NCI-H2196 treated with DMSO at 0.1 percent for 48 hours (cell line): Measurements from ENCODE around the gene PARP14.
"Not testable (repeated sequence)": the region's sequence is repeated elsewhere in the genome, so short reads cannot be mapped to it uniquely, and the experiment has no call there.

Experiments
- DNase-seq: peaks from one replicate; lab custom pipeline; 2025; ENCODE audit not compliant: unreplicated experiment; lab: John Stamatoyannopoulos, UW

The PARP14 gene

DNA sequence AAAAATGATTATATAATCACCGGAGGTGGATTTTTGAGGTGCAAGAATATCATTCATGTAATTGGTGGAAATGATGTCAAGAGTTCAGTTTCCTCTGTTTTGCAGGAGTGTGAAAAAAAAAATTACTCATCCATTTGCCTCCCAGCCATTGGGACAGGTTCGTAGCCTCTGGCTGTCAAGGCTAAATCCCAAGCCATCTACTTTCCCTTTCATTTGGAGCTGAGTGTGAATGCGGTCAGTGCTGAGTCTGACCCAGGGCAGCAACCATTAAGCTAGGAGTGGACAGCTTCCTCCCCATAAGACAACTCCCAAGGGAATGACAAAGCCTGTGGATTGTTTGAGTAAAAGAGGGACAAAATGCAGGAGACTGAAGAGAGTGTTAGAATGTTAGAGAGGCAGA is 33.6 kb downstream of the PARP14 start:
- no peak for DNase-seq

DNA sequence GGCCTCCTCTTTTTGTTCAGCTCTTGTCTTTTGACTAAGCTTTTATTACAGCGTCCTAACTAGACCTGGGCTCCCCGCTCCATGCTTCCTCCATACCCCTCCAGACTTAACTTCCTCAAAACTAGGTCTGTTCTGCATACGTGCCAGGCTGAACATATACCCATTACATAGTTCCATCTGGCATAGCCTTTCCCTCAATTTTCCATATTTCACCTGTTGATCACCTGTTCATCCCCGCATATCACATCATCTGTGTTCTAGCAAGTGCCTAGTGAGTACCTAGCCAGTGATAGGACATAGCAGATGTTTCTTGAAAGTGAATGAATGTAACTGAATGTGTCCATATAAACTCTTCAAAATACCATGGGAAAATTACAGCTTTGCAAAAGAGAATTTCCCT is 36.0 kb downstream of the PARP14 start:
- no peak for DNase-seq

DNA sequence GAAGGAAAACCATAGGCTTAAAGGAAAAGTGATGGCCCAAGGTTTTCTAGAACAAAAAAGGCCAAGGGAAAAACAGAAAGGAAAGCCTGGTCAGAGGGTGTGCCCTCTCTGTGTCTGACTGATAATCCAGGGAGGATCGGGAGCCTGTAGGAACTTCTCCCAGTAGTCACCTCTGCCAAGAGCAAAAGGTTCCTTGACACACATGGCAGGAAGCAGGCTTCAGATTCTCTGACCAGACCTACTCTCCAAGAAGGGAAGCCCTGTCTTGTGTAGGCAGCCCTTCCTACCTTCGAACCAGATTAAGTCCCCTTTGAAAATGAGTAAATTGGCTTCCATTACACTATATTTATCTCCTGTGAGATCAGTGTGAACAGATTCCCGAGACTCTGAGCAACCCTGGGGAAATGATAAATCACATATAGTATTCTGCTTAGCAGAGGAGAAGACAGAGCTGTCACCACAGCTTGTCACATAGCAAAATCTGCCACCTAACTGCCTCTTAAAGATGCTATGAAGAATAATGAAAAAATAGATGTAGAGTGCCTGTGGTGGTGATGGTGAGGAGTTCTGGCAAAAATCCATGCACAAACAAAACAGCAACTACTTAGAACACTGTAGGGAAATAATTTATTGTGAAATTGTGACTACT is 38.8 kb downstream of the PARP14 start:
- no peak for DNase-seq

DNA sequence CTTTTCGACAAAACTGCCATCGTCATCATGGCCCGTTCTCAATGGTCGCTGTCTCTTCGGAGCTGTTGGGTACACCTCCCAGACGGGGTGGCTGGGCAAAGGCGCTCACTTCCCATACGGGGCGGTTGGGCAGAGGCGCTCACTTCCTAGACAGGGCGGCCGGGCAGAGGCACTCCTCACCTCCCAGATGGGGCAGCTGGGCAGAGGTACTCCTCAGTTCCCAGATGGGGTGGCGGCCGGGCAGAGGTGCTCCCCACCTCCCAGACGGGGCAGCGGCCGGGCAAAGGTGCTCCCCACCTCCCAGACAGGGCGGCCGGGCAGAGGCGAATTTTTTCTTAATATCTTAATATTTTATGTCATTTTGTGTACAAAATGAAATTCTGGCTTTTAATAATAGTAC is 44.5 kb downstream of the PARP14 start:
- DNase-seq = no peak

DNA sequence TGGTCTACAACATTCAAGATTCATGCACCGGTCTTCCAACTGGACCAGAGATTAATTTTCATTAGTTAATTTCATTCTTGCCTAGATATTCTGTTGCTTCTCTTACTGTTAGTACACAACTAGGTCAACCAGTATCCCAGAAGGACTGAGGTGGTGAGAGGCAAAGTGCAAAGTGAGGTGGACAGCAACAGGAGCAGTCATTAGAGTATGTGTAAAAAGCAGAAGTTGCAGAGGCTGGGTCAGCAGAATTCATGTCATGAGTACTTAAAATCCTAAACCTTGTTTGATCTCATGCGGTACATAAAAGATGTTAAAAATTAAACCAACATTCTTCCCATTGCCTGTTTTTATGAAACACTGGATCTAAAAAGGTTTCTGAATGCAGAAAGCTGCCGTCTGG is 46.7 kb downstream of the PARP14 start:
- no peak for DNase-seq

DNA sequence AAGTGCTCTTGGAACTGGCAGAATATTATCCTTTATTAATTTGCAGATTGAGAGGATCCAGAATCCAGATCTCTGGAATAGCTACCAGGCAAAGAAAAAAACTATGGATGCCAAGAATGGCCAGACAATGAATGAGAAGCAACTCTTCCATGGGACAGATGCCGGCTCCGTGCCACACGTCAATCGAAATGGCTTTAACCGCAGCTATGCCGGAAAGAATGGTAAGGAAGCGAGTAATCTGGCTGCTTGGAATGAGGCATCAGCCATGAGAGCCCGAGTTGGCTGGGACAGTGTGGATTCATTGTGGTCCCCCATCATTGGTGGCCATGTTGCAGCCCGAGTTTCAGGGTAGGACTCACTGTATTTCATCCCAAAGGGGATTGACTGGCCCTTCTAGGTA is 47.1 kb downstream of the PARP14 start:
- no peak for DNase-seq

DNA sequence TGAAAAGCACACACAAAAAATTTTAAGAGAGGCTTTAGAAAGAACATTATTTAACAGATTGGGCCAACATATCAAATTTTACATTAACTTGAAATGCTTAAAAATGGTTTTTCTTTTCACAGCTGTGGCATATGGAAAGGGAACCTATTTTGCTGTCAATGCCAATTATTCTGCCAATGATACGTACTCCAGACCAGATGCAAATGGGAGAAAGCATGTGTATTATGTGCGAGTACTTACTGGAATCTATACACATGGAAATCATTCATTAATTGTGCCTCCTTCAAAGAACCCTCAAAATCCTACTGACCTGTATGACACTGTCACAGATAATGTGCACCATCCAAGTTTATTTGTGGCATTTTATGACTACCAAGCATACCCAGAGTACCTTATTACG is 47.5 kb downstream of the PARP14 start:
- no peak for DNase-seq

DNA sequence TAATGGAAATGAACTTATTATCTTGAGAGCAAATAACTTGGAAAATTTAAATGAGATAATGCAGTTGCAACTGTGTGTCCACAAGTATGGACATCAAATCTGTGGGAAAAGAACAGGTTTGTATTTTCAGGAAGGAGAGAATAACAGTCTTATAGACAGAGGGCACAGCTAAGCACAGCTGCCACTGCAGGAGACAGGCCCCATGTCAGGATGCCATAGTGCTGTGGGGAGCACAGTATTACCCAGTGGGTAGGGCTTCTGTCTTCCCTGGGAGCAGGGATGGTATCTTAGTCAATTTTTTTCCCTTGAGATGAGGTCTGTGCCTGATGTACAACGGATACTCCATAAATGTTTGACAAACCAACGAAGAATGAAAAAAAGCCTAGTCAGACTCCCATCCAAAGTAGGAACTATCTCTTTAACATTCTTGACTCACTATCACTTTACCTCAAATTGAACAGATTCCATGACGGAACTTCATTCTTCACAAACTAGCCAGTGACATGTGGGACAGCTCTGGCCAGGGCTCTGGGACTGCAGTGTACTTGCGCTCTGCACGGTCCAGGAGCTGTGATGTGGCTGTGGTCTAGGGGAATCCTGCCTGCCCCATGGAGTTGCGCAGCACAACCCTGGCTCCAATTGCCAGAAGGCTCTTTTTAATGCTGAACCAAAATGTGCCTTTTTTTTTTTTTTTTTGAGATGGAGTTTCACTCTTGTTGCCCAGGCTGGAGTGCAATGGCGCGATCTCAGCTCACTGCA is 48.3 kb downstream of the PARP14 start:
- no peak for DNase-seq

DNA sequence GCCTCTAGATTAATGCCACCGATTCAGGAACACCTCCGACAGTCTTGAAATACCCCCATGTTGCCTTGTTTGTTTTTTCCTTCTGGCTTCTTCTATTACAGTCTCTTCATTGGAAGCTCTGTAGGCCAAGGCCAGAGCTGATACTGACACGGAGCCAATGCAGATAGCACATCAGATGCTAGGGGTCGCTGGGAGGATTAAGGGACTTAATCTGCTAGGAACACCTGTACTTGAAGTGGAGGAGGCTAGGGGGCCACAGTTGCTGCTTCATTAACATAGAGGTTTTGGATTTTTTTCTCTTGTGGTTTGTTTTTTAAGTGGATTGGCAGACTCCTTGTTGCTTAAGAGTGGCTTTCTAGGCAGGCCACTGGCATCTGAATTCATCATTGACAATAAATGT is 49.6 kb downstream of the PARP14 start:
- DNase-seq = no peak

DNA sequence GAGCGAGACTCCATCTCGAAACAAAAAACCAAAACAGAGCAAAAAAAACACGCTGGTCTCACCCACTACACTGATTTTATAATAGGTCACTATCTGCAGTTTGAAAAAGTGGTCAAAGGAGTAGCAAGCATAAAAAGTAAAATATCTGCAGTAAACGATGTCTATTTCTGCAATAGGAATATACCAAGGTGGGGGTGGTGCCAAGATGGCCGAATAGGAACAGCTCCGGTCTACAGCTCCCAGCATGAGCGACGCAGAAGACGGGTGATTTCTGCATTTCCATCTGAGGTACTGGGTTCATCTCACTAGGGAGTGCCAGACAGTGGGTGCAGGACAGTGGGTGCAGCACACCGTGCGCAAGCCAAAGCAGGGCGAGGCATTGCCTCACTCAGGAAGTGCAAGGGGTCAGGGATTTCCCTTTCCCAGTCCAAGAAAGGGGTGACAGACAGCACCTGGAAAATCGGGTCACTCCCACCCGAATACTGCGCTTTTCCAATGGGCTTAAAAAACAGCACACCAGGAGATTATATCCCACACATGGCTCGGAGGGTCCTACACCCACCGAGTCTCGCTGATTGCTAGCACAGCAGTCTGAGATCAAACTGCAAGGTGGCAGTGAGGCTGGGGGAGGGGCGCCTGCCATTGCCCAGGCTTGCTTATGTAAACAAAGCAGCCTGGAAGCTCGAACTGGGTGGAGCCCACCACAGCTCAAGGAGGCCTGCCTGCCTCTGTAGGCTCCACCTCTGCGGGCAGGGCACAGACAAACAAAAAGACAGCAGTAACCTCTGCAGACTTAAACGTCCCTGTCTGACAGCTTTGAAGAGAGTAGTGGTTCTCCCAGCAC is 52.3 kb downstream of the PARP14 start:
- DNase-seq = not testable (repeated sequence)

DNA sequence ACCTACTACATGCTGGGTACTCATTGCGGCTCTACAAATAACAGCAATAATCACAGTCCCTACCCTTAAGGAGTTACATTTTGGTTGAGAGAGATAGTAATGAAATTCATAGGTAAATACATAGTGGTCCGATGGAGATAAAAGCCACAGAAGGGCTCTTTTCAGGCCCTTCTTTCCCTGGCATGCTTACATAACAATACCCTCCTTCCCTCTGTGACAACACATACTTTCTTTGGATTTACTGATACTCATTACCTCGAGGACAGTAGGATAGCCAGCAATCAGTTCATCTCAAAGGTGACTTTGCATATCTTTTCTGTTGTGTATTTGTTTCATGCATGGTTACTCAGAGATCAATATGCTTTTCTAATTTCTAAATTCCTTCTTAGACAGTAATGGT is 58.5 kb downstream of the PARP14 start:
- DNase-seq = no peak

DNA sequence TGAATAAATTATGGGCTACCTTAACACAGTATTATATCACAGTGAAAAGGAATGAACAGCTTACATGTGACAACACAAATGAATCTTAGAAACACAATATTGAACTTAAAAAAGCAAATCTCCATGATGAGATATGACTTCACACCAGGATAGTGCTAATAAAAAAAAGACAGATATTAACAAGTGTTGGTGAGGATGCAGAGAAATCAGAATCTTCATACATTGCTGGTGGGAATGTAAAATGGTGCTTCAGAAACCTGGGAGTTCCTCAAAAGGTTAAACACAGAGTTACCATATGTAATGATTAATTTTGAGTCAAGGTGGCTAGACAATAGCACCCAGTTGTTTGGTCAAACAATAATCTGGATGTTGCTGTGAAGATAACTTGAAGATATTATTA is 61.6 kb downstream of the PARP14 start:
- DNase-seq = no peak

DNA sequence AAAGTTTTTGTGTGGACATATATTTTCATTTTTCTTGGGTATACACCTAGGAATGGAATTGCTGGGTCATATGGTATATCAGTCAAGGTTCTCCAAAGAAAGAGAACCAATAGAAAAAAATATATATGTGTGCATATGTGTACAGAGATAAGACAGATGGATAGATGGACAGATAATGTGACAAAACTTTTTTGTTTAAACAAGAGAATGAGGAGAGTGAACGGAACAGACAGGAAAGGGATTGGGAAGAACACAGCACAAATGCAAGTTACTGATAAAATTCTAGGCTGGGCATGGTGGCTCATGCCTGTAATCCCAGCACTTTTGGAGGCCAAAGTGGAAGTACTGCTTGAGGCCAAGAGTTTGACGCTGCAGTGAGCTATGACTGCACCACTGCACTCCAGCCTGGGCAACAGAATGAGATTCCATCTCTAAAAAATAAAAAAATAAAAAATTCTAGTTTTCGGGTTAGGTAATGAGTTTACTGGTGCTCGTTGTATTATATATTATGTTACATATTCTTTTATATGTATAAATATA is 63.0 kb downstream of the PARP14 start:
- DNase-seq = no peak

DNA sequence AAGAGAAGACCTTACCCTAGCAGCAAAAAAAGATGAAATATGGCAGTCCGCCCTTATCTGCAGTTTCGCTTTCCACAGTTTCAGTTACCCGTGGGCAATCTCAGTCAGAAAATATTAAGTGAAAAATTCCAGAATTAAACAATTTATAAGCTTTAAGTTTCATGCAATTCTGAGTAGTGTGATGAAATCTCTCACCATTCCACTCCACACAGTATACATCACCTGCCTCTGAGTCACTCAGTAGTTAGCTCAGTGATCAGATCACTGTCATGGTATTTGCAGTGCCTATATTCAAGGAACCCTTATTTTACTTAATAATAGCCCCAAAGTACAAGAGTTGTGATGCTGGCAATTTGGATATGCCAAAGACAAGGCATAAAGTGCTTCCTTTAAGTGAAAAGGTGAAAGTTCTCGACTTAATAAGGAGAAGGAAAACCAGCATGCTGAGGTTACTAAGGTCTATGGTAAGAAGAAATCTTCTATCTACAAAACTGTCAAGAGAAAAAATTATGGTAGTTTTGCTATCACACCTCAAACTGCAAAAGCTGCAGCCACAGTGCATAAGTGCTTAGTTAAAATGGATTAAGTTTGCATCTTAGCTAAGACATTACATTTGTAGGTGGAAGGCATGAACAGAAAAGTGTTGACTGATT is 64.9 kb downstream of the PARP14 start:
- DNase-seq = no peak

DNA sequence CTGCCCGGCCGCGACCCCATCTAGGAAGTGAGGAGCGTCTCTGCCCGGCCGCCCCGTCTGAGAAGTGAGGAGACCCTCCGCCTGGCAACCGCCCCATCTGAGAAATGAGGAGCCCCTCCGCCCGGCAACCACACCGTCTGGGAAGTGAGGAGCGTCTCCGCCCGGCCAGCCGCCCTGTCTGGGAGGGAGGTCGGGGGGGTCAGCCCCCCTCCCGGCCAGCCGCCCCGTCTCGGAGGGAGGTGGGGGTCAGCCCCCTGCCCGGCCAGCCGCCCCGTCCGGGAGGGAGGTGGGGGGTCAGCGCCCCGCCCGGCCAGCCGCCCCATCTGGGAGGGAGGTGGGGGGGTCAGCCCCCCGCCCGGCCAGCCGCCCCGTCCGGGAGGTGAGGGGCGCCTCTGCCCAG is 66.7 kb downstream of the PARP14 start:
- DNase-seq = not testable (repeated sequence)

DNA sequence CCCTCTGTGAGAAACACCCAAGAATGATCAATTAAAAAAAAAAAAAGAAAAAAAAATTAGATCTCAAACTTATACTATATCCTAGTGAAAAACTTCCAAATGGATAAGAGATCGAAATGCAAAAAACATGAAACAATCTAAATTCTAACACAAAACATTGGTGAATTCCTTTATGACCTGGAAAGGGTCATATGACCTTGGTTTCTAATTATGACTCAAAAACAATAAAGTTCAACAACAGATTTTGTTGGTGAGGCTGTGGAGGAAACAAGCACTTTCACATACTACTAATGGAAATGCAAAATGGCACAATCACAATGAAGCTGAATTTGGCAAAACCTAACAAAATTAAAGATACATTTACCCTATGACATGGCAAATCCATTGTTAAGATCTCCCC is 67.7 kb downstream of the PARP14 start:
- no peak for DNase-seq

DNA sequence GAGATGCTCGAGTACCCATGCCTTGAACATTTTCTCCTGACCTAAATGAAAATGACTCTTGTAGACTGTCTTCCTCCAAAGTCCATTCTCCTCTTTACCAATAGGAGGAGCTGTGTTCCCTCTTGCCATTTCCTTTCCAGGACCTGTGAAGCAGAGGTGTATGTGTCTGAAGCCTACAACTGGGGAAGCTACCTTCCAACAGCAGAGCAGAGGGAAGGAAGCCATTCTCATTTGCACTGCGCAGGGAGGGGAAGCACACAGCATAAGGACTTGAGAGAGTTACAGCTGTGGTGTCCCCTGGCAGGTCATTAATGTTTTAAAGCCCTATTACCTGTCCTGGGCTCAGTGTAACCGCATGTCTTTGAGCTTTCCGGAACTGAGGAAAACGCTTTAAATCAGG is 74.3 kb downstream of the PARP14 start:
- DNase-seq = no peak

DNA sequence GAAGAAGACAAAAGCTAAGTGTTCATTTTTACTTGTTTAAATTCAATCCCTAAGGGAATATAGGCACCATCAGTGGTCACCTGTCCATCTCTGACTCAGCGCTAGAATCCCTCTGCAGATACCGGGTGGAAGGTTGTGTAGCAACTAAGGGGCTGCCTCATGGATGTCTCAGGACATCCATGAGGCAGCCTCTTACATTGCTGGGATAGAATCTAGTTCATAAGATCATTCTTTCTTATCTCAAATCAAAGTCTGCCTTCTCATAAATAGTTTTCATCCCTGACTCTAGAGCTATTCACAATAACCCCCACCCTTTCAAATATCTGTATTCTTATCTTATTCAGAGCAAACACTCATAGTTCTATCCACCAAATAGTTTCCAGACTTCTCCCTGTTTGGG is 74.9 kb downstream of the PARP14 start:
- DNase-seq = no peak

DNA sequence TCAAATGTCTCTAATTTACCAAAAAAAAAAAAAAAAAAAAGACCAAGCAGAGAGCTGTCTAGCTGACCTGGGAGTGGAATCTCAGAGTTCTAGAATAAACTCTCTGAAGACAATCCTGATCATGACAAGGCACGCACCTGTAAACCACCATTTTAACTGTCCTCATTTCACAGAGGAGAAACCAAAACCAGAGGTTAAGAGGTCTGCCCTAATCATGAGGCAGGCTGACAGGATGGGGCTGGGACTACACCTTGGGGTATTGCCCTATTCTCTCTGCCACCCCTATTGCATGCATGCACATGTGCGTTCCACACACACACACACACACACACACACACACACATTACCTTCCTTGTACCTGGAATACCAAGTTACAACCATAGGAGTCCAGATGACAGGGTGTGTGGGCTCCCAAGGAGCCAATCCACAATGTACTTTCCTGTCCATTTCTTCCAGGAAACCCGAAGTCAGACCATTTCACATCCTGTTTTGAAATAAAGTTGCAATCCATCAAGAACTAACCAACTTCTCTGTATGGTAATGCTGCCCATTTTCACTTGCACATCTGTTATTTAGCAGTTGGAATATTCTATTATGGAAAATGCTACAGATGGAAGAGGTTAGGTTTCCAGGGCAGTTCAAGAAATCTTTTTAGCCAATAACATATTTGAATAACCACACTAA is 78.4 kb downstream of the PARP14 start:
- no peak for DNase-seq

DNA sequence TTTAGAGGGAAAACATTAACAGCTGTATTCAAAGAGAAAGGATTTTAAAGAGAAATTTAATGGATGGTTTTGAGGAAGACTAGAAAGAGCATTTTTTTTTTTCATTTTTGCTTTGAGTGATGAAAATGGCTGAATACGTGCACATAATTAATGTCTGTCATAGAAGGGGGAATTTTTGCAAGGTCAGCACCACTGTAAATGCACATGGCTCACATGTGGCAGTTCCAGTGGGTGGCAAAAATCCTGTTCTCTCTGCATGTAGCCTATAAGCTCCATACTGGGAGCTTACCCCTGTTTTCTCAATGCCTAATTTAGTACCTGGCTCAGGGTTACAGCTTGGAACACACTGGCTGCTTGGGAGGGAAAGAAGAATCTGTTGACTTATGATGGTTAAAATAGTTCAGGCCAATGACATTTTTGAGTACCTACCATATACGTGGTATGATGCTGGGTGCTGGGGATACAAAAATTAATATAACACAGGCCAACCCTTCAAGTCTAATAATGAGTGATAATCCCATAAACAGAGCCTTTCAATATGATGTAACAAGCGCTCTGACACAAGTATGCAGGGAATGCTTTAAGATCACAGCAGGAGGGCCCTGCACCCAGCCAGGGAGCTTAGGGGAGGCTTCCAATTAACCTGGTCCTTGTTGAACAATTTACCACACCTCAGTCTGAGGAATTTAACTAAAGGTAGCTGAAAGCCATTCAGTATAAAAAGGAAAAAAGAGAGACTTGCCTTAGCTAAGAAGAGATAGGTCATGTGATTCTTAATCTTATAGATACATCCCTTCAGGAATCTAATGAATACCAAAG is 80.0 kb downstream of the PARP14 start:
- DNase-seq = no peak
